Sigmoid colon (tissue), 7 donors: ENCODE measurements around the gene SOS1. TPM values are rescaled to one million over a fixed set of nuclear protein-coding genes. Genes with fewer than 3 reads are reported as not detected.

Experiments
- DNase-seq: peaks from one replicate; pipeline ENCODE4 v3.0.0-alpha.2; 2019
- H3K27ac ChIP-seq, 4 donors: fragments of 200-600 bp; sonication (generic); one replicate each; pipeline ENCODE4 v1.5.1; 2016 to 2019; ENCODE audit warnings: mild to moderate bottlenecking in 1 of 4
- H3K27me3 ChIP-seq, 3 donors: fragments of 200-600 bp; sonication (generic); one replicate each; pipeline ENCODE4 v1.5.1; 2019; ENCODE audit warnings: mild to moderate bottlenecking in 1 of 3
- H3K36me3 ChIP-seq, 4 donors: fragments of 200-600 bp; sonication (generic); one replicate each; pipeline ENCODE4 v1.5.1; 2016 to 2019
- H3K4me1 ChIP-seq, 4 donors: fragments of 200-600 bp; sonication (generic); one replicate each; pipeline ENCODE4 v1.5.1; 2017 to 2019
- H3K4me3 ChIP-seq, 4 donors: fragments of 200-600 bp; sonication (generic); one replicate each; pipeline ENCODE4 v1.5.1; 2017 to 2019; ENCODE audit warnings: mild to moderate bottlenecking in 2 of 4, moderate library complexity in 1 of 4
- H3K9me3 ChIP-seq, 4 donors: fragments of 200-600 bp in 3 of 4; sonication (generic) in 3 of 4; one replicate each; pipeline versions ENCODE4 v1.5.1 to v1.6.1; 2013 to 2019
- EP300 ChIP-seq, 4 donors: sonication (generic); formaldehyde crosslinking; IDR thresholded peaks; one replicate each; pipeline ENCODE4 v1.6.1; 2017; ENCODE audit warnings: antibody characterized with exemption in 4 of 4
- POLR2A ChIP-seq, 2 donors: fragments of 450-650 bp; IDR thresholded peaks; one replicate each; pipeline ENCODE4 v1.6.1; 2016; ENCODE audit warnings: antibody characterized with exemption in 2 of 2, mild to moderate bottlenecking in 2 of 2, moderate library complexity in 2 of 2
- POLR2AphosphoS5 ChIP-seq, 4 donors: sonication (generic); formaldehyde crosslinking; IDR thresholded peaks; one replicate each; pipeline ENCODE4 v1.6.1; 2017; ENCODE audit warnings: antibody characterized with exemption in 4 of 4
- WGBS, 2 donors: extraction: QIAGEN DNeasy Blood & Tissue Kit; methylation state at CpG; one replicate each; pipeline ENCODE4 v1.1.7; 2013; 5-methylcytosine and 5-hydroxymethylcytosine counted together
- intact Hi-C: fragments of 100-400 bp; cut with DNase I; formaldehyde crosslinking; loops from one replicate; pipeline ENCODE4 v1.15.1; 2023
- polyA plus RNA-seq, 3 donors: library from polyadenylated mRNA; stranded (reverse); fragments of 200-250 nt; gene quantifications; one replicate each; pipeline ENCODE4 v1.2.3, GENCODE V29; 2013
- small RNA-seq, 3 donors: library from RNA; depleted of rRNA; stranded (forward); fragments of <200 nt; gene quantifications; one replicate each; pipeline ENCODE3, GENCODE V24; 2016
- total RNA-seq, 4 donors: library from RNA; depleted of rRNA; stranded (reverse); fragments of >200 nt; gene quantifications; one replicate each; pipeline ENCODE4 v1.1.0, GENCODE V29; 2016
- TF ChIP-seq, protein P1 (sequence below), 4 experiments: fragments of 450-650 bp in 3 of 4; fragments of 200-600 bp in 1 of 4; IDR thresholded peaks; one replicate each; pipeline ENCODE4 v1.5.1; 2016 to 2019; ENCODE audit warnings: antibody characterized with exemption in 4 of 4, mild to moderate bottlenecking in 3 of 4, moderate library complexity in 2 of 4
- donor health status: healthy with polysubstance abuse.
- donor health status: Bipolar disorder and iron deficiency.
- donor health status: healthy.

The SOS1 gene
- total and polyA plus RNA-seq, 7 donors: 5.4 to 72.0 (median 30.8) TPM

GRCh38 chr2:38932586-38932985 is 188.3 kb downstream of the SOS1 start:
- WGBS, 2 donors: 51 to 77% methylated on average over 1 of the region's 1 CpG
- no peaks in the 10 kb centered on the region for H3K9me3 ChIP-seq
- no peak overlapping the region for H3K27ac ChIP-seq
- no peaks in the 10 kb centered on the region for H3K4me1 ChIP-seq
- no peak for DNase-seq
- intact Hi-C loops: no loop called here
- H3K27me3 ChIP-seq: no peaks in the 10 kb centered on the region
- TF ChIP-seq EP300 (IDR thresholded peaks at IDR 0.05) (no peak), POLR2A (IDR thresholded peaks at IDR 0.05) (no peak), POLR2AphosphoS5 (IDR thresholded peaks at IDR 0.05) (no peak)
- TF ChIP-seq, protein P1, sequence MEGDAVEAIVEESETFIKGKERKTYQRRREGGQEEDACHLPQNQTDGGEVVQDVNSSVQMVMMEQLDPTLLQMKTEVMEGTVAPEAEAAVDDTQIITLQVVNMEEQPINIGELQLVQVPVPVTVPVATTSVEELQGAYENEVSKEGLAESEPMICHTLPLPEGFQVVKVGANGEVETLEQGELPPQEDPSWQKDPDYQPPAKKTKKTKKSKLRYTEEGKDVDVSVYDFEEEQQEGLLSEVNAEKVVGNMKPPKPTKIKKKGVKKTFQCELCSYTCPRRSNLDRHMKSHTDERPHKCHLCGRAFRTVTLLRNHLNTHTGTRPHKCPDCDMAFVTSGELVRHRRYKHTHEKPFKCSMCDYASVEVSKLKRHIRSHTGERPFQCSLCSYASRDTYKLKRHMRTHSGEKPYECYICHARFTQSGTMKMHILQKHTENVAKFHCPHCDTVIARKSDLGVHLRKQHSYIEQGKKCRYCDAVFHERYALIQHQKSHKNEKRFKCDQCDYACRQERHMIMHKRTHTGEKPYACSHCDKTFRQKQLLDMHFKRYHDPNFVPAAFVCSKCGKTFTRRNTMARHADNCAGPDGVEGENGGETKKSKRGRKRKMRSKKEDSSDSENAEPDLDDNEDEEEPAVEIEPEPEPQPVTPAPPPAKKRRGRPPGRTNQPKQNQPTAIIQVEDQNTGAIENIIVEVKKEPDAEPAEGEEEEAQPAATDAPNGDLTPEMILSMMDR (IDR thresholded peaks at IDR 0.05): no peak
- no peaks in the 10 kb centered on the region for H3K36me3 ChIP-seq
- no peak overlapping the region for H3K4me3 ChIP-seq

Small RNAs within 50 kb of the gene (small RNA-seq; reads per million reads assigned to genes)
- 0 reads per million in 3 donors for gene HSPE1P13
- gene RF00019: 0 reads per million in 3 donors
- 0 reads per million in 3 donors for gene RN7SL96P
- gene RNU6-198P: 0 reads per million in 3 donors

Other genes starting within 250 kb of the SOS1 start
- gene DHX57, start 245.1 kb downstream of the SOS1 start, total RNA-seq: 10 to 100 TPM; 11.3 to 17.3 (median 15.2) TPM
- 1 to 10 TPM; 1.6 to 7.9 (median 4.8) TPM for gene DHX57, start 245.1 kb downstream of the SOS1 start, polyA plus RNA-seq
- gene MORN2, start 245.1 kb downstream of the SOS1 start, total RNA-seq: 10 to 100 TPM in 3 of 4 donors, 1 to 10 TPM in 1; 6.4 to 17.5 (median 13.6) TPM
- 10 to 100 TPM; 17.3 to 30.6 (median 27.7) TPM for gene MORN2, start 245.1 kb downstream of the SOS1 start, polyA plus RNA-seq
- 1 to 10 TPM in 3 of 4 donors, under 1 TPM in 1; 0.99 to 2.2 (median 1.5) TPM for gene ARHGEF33, start 231.2 kb downstream of the SOS1 start, total RNA-seq
- gene ARHGEF33, start 231.2 kb downstream of the SOS1 start, polyA plus RNA-seq: under 1 TPM in 1 of 3 donors, not detected in 2; 0.41 TPM
- gene CDKL4, start 122.9 kb upstream of the SOS1 start, total RNA-seq: 1 to 10 TPM in 2 of 4 donors, under 1 TPM in 2; 0.54 to 3.3 (median 1.3) TPM
- gene CDKL4, start 122.9 kb upstream of the SOS1 start, polyA plus RNA-seq: not detected